Esophagus muscularis mucosa (tissue), 4 donors: Measurements from ENCODE around the gene EEF1A1. TPM values are rescaled to one million over a fixed set of nuclear protein-coding genes. Genes with fewer than 3 reads are reported as not detected.

Source experiments
- DNase-seq: peaks from one replicate; pipeline ENCODE4 v3.0.0-alpha.2; 2017; ENCODE audit errors: extremely low spot score
- H3K27ac ChIP-seq, 4 donors: fragments of 200-600 bp; sonication (generic); replicated peaks in 1 of 4; 1 replicate in 3 of 4; 2 replicates in 1 of 4; pipeline ENCODE4 v1.5.1; 2016 to 2019; ENCODE audit warnings: mild to moderate bottlenecking in 1 of 4
- H3K27me3 ChIP-seq, 4 donors: fragments of 200-600 bp; sonication (generic); one replicate each; pipeline versions ENCODE4 v1.5.1 to v1.6.0; 2016 to 2019
- H3K36me3 ChIP-seq, 4 donors: fragments of 200-600 bp; sonication (generic); one replicate each; pipeline ENCODE4 v1.5.1; 2016 to 2019
- H3K4me1 ChIP-seq, 4 donors: fragments of 200-600 bp; sonication (generic); one replicate each; pipeline ENCODE4 v1.5.1; 2016 to 2019
- H3K4me3 ChIP-seq, 4 donors: fragments of 200-600 bp; sonication (generic); 1 replicate in 2 of 4; 2 replicates in 2 of 4; pipeline ENCODE4 v1.5.1; 2016 to 2019; ENCODE audit warnings: mild to moderate bottlenecking in 4 of 4, moderate library complexity in 1 of 4
- H3K9me3 ChIP-seq, 4 donors: fragments of 200-600 bp; sonication (generic); 1 replicate in 3 of 4; 2 replicates in 1 of 4; pipeline ENCODE4 v1.5.1; 2016 to 2019
- EP300 ChIP-seq: sonication (generic); formaldehyde crosslinking; IDR thresholded peaks from one replicate; pipeline ENCODE4 v1.6.1; 2017; ENCODE audit warnings: antibody characterized with exemption
- POLR2A ChIP-seq: fragments of 450-650 bp; IDR thresholded peaks from one replicate; pipeline ENCODE4 v1.6.1; 2017; ENCODE audit warnings: antibody characterized with exemption, moderate library complexity, mild to moderate bottlenecking, low read depth
- POLR2AphosphoS5 ChIP-seq, 2 donors: sonication (generic); formaldehyde crosslinking; IDR thresholded peaks; one replicate each; pipeline ENCODE4 v1.6.1; 2017; ENCODE audit warnings: antibody characterized with exemption in 2 of 2
- WGBS: methylation state at CpG from one replicate; pipeline ENCODE4 v1.1.5; 2018; 5-methylcytosine and 5-hydroxymethylcytosine counted together
- intact Hi-C: fragments of 100-400 bp; cut with DNase I; formaldehyde crosslinking; loops from one replicate; pipeline ENCODE4 v1.15.1; 2023
- total RNA-seq, 4 donors: library from RNA; depleted of rRNA; stranded (reverse); fragments of >200 nt; gene quantifications; one replicate each; pipeline versions ENCODE4 v1.1.0 to v1.2.1, GENCODE V29; 2016
- TF ChIP-seq, protein P1 (sequence below), 3 experiments: fragments of 200-600 bp in 2 of 3; fragments of 450-650 bp in 1 of 3; sonication (generic) in 2 of 3; IDR thresholded peaks; one replicate each; pipeline ENCODE4 v1.5.1; 2017 to 2019; ENCODE audit warnings: antibody characterized with exemption in 3 of 3, mild to moderate bottlenecking in 2 of 3, moderate library complexity in 1 of 3

The EEF1A1 gene
- total RNA-seq, 4 donors from 2014 or later: 6,828 to 12,822 (median 11,636) TPM

GRCh38 chr6:73505142-73505541 lies 15.7 kb downstream of the EEF1A1 start:
- Histone ChIP-seq H3K27ac (no peak overlapping the region), H3K36me3 (peaks cover 9 to 47% (median 34%) of the 10 kb centered on the region in 4 donors), H3K4me3 (no peak overlapping the region), H3K4me1 (no peaks in the 10 kb centered on the region), H3K9me3 (no peaks in the 10 kb centered on the region), H3K27me3 (no peaks in the 10 kb centered on the region)
- intact Hi-C loops: no loop called here
- no peak for TF ChIP-seq EP300
- TF ChIP-seq, protein P1, sequence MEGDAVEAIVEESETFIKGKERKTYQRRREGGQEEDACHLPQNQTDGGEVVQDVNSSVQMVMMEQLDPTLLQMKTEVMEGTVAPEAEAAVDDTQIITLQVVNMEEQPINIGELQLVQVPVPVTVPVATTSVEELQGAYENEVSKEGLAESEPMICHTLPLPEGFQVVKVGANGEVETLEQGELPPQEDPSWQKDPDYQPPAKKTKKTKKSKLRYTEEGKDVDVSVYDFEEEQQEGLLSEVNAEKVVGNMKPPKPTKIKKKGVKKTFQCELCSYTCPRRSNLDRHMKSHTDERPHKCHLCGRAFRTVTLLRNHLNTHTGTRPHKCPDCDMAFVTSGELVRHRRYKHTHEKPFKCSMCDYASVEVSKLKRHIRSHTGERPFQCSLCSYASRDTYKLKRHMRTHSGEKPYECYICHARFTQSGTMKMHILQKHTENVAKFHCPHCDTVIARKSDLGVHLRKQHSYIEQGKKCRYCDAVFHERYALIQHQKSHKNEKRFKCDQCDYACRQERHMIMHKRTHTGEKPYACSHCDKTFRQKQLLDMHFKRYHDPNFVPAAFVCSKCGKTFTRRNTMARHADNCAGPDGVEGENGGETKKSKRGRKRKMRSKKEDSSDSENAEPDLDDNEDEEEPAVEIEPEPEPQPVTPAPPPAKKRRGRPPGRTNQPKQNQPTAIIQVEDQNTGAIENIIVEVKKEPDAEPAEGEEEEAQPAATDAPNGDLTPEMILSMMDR (IDR thresholded peaks at IDR 0.05): no peak
- no peak for DNase-seq

GRCh38 chr6:73504160-73504559 lies 16.7 kb downstream of the EEF1A1 start:
- whole genome bisulfite sequencing: 90% methylated on average over 2 of the region's 2 CpGs
- H3K36me3 ChIP-seq: peaks cover 18 to 57% (median 43%) of the 10 kb centered on the region in 4 donors
- H3K27me3 ChIP-seq: no peaks in the 10 kb centered on the region
- H3K4me3 ChIP-seq: no peak overlapping the region
- no peak overlapping the region for H3K27ac ChIP-seq
- no peaks in the 10 kb centered on the region for H3K9me3 ChIP-seq
- no peak for DNase-seq
- H3K4me1 ChIP-seq: no peaks in the 10 kb centered on the region
- intact Hi-C loops: no loop called here
- no peak for TF ChIP-seq POLR2AphosphoS5 (IDR thresholded peaks at IDR 0.05)
- no peak for TF ChIP-seq POLR2A
- TF ChIP-seq, protein P1 (IDR thresholded peaks at IDR 0.05): no peak
- no peak for TF ChIP-seq EP300

GRCh38 chr6:73503027-73503772 lies 17.6 kb downstream of the EEF1A1 start:
- peaks cover 25 to 66% (median 53%) of the 10 kb centered on the region in 4 donors for H3K36me3 ChIP-seq

DNA sequence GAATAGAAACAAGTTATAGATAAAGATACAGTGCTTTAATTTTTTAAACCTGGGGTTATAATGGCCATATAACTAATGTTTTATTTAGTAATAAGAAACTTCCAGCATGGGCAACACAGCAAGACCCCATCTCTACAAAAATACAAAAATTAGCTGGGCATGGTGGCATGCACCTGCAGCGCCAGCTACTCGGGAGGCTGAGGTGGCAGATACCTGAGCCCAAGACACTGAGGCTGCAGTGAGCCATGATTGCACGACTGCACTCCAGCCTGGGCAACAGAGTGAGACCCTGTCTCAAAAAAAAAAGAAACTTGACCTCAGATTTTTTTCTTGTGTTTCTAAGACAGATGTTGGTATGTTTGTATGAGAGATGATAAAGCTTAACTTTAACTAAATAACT lies 22.9 kb downstream of the EEF1A1 start:
- H3K27ac ChIP-seq: no peak overlapping the region
- H3K4me3 ChIP-seq: no peak overlapping the region
- intact Hi-C loops: no loop called here
- no peaks in the 10 kb centered on the region for H3K27me3 ChIP-seq
- DNase-seq: no peak
- WGBS: 97% methylated on average over 3 of the region's 3 CpGs
- TF ChIP-seq POLR2A (no peak), POLR2AphosphoS5 (IDR thresholded peaks at IDR 0.05) (no peak), EP300 (no peak)
- TF ChIP-seq, protein P1 (IDR thresholded peaks at IDR 0.05): no peak
- no peaks in the 10 kb centered on the region for H3K4me1 ChIP-seq
- H3K9me3 ChIP-seq: no peaks in the 10 kb centered on the region
- peaks cover 53 to 100% (median 86%) of the 10 kb centered on the region in 4 donors for H3K36me3 ChIP-seq

More at GRCh38 chr6:73503027-73503772, 17.6 kb downstream of the EEF1A1 start:
- H3K4me3 ChIP-seq: no peak overlapping the region
- TF ChIP-seq POLR2A (no peak), EP300 (no peak)
- TF ChIP-seq, protein P1 (IDR thresholded peaks at IDR 0.05): no peak
- intact Hi-C loops: no loop called here
- H3K27ac ChIP-seq: no peak overlapping the region
- no peak for DNase-seq
- no peaks in the 10 kb centered on the region for H3K4me1 ChIP-seq
- no peaks in the 10 kb centered on the region for H3K27me3 ChIP-seq
- WGBS: 46% methylated on average over 2 of the region's 2 CpGs
- H3K9me3 ChIP-seq: no peaks in the 10 kb centered on the region

DNA sequence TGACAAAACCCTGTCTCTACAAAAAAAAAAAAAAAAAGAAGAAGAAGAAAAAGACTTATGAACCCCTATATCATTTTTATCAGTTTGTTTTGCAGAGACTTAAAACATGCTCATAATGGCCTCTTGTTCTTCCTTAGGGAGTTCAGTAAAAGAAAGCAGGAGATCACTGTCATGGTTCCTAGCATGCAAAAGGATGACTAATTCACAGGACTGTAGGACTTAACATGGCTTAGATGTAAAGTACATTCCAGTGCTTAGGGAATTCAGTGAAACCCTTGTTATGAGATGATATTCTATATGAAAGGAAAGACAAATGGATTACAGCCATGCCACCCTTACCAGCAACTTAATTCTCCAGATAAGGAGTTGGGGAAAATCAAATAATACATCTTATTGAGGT lies 29.5 kb downstream of the EEF1A1 start:
- intact Hi-C loops: no loop called here
- TF ChIP-seq EP300 (no peak), POLR2A (no peak), POLR2AphosphoS5 (IDR thresholded peaks at IDR 0.05) (no peak)
- TF ChIP-seq, protein P1 (IDR thresholded peaks at IDR 0.05): no peak
- peaks cover 54 to 92% (median 78%) of the 10 kb centered on the region in 4 donors for H3K36me3 ChIP-seq

More for the DNA sequence above, 29.5 kb downstream of the EEF1A1 start:
- Histone ChIP-seq H3K9me3 (no peaks in the 10 kb centered on the region), H3K27ac (no peak overlapping the region), H3K4me1 (no peaks in the 10 kb centered on the region), H3K4me3 (no peak overlapping the region), H3K27me3 (no peaks in the 10 kb centered on the region)
- DNase-seq: no peak
